C4-2B (cell line): ENCODE results near the gene ABCB11.

Experiments used
- ZFX ChIP-seq: fragments of 450-650 bp; IDR thresholded peaks from 2 replicates; pipeline ENCODE4 v1.6.1; 2017
- TF ChIP-seq, protein P1 (sequence below): fragments of 450-650 bp; conservative IDR thresholded peaks from 2 replicates; pipeline ENCODE4 v1.5.1; 2017; ENCODE audit warnings: mild to moderate bottlenecking

DNA sequence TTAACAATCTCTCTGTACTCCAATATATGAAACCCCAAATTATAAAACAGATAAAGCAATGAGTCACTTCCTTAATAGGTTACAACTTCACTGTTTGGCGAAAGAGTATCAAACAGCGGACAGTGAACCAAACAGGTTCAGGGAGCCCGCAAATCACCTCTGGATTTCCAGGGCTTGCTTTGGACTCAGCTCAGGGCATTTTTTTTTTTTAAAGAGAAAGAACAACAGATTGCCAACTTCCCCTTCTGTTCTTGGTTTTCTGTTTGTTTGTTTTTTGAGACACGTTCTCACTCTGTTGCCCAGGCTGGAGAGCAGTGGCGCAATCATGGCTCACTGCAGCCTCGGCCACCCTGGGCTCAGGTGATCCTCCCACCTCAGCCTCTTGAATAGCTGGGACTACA is 52.7 kb downstream of the ABCB11 start:
- TF ChIP-seq, protein P1, sequence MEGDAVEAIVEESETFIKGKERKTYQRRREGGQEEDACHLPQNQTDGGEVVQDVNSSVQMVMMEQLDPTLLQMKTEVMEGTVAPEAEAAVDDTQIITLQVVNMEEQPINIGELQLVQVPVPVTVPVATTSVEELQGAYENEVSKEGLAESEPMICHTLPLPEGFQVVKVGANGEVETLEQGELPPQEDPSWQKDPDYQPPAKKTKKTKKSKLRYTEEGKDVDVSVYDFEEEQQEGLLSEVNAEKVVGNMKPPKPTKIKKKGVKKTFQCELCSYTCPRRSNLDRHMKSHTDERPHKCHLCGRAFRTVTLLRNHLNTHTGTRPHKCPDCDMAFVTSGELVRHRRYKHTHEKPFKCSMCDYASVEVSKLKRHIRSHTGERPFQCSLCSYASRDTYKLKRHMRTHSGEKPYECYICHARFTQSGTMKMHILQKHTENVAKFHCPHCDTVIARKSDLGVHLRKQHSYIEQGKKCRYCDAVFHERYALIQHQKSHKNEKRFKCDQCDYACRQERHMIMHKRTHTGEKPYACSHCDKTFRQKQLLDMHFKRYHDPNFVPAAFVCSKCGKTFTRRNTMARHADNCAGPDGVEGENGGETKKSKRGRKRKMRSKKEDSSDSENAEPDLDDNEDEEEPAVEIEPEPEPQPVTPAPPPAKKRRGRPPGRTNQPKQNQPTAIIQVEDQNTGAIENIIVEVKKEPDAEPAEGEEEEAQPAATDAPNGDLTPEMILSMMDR, result no peak
- TF ChIP-seq ZFX, result no peak
